DMS79 treated with DMSO at 0.1 percent for 48 hours (cell line): Measurements from ENCODE around the gene NR1D1.

ENCODE experiments used
- DNase-seq: peaks from one replicate; lab custom pipeline; 2025; lab: John Stamatoyannopoulos, UW

NR1D1 gene

DNA sequence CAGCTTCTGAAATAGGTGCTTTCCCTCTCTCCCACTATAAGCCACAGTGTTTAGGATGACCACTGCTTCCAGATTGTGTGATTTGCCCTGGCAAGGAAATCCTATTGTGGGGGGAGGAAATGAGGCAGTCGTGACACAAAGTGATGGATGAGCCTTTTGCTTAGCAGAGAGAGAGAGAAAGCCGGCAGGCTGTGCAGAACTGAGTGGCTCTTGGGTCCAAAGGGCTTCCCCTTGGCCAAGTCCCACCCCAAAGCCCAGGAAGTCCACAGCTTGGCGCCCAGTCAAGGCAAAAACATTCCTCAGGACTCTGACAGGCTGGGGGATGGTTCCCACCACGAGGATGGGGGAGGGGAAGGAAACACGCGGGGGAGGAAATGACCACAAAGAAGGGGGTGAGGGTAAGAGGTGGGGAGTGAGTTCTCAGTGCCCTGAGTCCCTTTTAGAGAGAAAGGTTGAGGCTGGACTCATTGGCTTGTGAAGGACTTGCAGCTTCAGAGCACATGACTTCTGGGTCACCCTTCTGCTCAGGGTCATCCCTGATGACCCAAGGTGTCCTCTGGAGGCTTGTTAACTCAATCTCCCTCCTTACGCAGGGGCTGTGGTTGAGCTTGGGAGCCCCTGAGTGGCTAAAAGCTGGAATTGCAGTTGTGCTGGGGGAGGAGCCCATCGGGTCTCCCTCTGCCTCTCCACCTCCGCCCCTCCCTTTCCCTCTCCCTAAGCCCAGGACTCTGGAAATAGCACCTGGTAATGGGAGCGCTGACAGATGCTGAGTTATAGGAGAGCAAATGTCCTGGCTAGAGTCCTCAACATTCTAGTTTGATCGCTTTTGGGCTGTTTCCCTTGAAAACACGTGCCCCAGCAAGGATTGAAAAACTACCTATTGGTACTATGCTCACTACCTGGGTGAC is 11.1 kb upstream of the NR1D1 start:
- DNase-seq: peak; percentile 83

DNA sequence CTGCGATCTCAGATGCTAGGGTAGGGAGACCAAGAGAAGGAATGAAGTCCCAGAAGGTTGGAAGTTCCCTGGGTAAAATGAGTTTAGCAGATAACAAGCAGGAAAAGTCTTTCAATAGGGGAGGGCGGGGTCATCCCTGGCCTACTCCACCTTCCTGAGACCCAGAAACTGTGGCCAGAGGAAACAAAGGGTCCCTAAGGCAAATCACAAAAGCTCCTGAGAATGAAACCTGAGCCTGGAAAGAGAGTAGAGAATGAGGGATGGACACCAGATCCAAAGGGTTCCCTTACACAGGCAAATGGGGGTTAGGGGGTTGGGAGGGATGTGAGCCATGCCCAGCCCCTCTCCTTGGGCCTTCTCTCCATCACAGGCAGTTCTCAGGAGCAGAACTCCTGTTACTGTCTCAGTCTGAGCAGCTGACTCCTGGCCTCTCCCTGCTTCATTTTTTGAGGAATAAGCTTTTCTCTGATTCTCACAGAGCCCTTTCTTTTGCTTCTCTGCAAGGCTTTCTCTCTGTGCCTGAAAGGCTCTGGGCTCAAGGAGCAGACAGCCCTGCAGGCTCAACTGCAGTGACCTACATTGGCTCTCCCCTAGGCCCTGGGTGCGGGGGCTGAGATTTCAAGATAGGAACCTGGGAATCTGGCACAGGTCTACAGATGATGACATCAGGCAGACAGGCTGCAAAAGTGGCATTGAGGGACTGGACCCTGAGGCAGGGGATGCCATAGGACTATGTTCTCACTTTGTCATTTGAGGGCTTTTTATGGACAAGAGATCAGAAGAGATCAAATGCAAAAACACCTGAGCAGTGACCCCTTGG is 9.8 kb upstream of the NR1D1 start:
- no peak for DNase-seq

DNA sequence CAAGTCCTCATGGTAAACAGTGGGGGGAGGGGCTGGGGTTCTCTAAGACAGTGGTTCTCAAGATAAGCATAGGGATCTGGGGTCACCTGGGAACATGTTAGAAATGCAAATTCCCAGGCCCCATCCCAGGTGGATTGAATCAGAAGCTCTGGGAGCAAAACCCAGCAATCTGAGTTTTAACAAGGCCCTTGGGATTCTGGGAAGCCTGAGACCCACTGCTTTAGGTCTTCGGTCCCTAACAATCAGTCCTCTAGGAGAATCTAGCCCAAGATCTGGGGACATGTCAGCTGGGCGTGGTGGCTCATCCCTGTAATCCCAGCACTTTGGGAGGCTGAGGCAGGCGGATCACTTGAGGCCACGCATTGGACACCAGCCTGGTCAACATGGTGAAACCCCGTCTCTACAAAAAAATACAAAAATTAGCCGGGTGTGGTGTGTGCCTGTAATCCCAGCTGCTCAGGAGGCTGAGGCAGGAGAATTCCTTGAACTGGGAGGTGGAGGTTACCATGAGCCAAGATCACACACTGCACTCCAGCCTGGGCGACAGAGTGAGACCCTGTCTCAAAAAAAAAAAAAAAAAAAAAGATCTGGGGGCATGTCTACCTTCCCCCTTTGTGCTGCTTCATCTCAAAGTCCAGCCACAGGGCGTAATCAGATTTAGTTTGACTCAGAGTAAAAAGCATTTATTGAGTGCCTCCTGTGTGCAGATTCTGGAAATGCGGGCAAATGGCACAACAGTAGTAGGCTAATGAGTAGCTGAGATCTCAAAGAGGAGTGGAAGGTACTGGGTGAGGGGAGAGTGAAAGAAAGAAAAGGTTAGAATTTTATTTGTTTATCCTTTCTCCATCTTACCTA is 8.8 kb upstream of the NR1D1 start:
- no peak for DNase-seq

DNA sequence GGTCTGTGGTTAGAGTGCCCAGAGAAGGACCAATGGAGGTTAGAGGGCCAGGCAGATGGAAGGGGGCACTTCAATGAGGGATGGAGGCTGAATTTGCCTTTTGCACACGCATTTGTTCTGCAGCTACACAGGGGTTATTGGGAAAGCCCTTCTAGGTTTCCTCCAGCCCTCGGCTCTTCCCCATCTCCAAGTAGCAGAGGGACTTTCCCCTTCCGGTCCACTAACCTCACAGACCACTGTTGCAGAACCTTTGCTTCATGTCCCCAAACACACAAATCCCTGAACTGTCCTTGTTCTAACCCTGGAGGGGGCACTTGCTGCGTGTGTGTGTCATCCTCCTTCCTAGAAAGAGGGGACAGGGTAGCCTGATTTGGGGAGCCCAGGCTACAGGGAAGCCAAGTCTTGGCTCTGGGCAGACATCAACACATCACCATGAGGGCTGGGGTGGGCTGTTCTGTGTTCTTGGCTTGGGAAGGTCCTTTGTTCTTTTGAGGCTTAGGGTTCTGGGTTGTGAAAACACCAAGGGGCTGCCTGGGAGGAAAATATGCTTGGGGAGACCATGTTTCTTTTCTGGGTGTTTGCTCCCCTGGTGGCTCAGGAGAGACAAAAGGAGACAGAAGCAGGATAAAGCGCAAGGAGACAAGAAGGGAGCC is 7.3 kb upstream of the NR1D1 start:
- no peak for DNase-seq

DNA sequence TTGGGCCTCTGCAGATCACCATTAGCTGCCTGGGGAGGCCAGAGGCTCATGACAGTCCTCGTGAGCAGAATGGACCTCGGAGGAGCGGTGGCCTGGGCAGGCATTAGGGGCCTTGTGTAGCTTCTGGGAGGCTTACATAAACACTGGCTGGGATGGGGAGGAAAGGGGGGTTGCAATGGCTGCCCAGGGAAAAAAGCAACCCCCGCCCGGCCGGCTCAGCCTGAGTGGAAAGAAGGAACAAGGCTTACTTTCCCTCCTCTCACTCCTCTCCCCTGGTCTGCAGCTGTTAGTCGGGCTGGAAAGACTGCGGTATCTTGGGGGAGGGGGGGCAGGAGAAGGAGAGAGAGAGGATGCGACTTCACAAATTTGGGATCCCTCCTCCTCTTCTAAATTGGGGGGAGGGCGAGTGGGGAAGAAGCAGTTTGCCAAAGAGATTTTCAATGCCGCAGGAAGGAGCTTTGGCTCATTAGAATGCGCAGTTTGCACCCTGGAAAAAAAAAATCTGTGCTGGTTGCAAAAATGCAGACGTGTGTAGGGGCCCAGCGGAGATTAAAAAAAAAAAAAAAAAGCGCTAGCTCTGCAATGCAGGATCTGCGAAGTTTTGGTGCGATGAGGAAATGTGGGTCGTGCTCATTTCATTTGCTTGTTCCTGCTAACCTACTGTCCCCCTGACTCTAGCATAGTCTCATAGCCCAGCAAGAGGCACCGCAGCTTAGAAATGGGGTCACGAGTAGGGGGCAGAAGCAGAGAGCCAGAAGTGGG is 6.6 kb upstream of the NR1D1 start:
- DNase-seq: no peak

DNA sequence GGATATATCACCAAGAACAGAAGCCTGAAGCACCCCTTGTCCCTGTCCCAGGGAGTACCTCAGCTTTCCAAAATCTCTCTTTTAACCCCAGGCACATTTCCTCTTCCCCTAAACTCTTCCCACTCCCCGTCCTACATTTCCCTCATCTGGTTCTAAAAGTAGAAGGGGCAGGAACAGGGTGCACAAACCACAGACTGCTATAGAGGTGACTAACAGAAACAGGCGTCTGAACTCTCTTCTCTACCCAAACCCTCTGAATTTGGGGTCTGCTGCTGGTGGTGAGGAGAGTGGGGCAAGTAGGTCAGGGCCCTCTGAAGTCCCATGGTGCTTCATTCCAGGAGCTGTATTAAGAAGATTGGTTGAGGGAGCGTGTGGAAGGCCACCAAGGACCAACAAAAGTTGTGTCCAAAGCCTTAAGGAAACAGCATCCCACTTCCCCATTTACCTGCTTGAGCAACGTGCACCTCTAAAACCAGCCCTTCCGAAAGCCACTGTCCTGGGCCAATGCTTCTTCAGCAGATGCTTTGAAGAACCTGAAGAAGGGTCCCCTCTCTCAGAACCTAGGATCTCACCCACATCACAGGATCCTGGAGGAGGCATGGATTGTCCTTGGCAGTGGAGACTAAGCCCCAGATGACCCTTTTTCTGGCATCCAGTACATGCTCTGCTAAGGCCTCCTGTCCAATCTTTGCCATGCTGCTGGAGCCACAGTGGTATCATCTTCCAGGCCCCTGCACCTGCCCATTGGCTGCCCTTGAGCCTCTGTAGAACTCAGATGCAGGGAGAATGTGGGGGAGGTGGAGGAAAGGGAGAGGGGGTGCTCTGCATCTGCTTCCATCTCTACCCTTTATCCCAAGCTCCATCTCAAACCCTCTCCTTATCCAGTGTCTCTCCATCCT is 5.7 kb upstream of the NR1D1 start:
- DNase-seq: no peak

DNA sequence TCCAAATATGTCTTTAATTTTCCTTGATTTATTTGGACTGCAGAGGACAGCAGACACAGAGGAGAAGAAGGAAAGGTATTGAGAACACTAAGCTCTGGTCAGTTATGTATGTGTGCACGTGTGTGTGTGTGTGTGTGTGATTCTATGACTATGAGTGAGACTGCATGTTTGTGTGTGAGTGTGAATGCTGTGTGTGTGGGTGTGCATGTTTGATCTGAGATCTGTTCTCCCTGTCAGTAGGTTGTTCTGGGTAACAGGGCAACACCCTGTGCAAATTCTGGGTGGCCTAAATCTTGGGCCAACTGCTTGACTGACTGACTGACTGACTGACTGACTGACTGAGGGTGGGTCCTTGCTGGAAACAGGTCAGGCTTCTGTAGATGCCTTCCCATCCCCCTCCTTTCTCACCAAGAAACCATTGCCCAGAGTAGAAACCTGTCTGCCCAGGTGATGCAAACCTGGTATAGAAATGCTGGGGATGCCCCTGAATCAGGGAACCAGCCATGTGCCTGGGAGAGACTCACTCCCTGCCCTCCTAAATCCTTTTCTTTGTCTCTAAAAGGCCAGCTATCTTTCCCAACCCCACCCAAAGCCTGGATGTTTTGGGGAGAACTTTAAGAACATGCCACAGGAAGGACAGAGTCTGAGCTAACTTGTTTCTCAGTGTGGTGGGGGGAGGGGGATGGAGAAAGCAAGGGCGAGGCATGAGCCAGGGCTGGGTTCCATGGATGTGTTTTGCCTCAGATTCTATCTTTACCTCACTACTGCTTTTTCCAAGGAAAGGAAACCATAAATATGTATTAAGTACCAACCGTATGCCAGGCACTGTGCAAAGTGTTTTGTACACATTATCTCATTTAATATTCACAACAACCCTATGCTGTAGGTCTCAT is 4.5 kb upstream of the NR1D1 start:
- no peak for DNase-seq

DNA sequence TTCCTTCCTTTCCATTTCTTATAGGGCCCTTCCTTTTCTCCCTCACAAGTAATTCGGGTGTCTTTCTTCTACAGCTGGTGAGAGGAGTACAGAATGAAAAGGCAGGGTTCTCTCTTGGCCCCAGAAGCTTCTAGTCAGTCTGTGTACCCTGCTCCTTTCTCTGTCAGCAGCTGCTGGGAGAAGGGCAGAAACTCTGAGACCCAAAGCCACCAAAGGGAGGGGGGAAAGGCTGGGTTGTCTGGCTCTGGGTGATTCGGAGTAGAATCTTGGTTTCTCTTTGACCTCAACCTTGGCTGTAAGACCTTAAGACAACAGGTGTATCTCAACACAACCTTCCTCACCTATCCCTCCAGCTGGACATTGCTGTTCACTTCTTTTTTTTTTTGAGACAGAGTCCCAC is 3.3 kb upstream of the NR1D1 start:
- no peak for DNase-seq

DNA sequence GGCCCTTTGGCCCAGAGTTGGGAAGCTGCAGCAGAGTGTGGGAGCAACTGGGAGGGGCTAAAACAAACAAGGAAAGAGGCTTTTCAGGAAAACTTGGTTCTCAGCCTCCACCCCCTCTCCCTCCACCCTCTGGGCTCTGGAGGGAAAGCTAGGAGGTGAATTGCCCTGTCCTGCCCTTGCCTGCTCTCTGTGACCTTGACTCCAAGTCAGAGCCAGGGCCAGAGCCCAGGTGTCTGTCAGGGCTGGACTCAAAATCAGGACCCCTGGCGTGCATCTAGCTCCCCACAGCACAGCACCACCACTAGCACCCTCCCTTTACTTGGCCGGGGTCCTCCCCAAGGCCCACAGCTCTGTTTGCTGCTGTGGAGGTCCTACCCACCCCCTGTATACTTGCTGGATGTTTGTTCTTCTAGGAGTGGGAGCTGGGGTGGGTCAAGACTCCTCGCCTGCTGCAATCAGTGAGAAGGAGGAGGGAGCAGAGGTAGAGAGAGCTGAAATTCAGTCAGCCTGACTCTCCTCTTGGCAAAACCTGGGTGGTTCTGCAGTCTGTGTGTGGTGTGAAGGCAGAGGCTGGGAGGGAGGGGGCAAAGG is 2.8 kb upstream of the NR1D1 start:
- no peak for DNase-seq

DNA sequence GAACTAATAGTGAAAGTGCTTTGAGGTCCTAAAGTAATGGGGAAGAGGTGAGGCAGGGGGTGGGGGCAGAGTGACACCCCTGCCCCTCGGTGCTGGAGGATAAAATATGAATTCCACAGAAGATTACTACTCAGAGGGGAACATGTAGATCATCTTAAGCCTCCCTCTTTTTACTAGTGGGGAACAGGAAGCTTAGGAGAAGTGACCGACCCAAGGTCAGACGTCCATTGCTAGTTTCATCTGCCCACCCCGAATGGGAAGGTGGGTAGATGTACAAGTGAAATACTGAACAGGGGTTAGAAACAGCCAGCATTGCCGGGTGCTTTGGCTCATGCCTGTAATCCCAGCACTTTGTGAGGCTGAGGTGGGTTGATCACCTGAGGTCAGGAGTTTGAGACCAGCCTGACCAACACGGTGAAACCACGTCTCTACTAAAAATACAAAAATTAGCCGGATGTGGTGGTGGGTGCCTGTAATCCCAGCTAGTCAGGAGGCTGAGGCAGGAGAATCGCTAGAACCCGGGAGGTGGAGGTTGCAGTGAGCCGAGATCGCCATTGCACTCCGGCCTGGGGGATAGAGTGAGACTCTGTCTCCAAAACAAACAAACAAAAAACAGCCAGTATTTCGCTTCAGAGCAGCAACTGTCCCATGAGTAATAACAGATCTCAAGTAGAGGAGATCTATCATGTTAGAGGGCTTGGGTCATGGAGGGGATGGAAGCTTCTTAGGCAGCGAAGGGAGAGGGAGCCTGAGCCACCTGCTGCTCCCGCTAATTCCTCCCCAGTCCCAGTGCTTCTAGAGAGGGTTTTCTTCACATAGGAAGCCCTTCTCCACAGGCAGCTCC is 1.2 kb upstream of the NR1D1 start:
- DNase-seq: no peak

DNA sequence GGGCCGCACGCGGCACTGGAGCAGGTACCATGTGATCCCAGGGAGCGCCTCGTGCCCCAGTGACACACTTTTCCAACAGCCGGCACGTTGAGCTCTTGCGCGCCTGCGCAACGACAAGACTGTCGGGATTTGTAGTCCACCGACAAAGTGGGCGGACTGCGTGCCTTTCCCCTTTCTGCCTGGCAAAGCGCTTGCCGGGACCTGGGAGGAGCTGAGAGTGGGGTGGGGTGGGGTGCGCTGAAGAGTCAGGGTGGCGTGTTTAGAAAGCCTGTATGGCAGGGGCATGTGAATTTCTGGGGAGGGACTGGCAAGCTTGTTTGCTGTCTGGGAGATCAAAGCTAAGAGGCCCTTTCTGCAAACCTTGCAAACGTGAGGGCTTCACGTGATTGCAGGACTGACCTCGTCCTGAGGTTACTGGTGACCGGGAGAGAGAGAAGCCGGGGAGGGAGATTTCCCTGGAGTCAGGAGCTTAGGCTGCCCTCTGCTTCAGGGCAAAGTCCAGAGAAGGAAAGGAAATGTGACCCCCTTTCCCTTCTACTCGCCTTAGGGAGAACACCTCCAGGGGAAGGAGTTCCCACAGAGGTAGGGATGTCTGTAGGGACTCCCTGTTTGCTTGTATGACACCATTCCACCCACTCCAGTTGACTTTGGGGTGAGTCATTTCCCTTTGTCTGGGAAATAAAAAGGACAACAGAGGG is 429 bp upstream of the NR1D1 start:
- DNase-seq: peak; percentile 90

DNA sequence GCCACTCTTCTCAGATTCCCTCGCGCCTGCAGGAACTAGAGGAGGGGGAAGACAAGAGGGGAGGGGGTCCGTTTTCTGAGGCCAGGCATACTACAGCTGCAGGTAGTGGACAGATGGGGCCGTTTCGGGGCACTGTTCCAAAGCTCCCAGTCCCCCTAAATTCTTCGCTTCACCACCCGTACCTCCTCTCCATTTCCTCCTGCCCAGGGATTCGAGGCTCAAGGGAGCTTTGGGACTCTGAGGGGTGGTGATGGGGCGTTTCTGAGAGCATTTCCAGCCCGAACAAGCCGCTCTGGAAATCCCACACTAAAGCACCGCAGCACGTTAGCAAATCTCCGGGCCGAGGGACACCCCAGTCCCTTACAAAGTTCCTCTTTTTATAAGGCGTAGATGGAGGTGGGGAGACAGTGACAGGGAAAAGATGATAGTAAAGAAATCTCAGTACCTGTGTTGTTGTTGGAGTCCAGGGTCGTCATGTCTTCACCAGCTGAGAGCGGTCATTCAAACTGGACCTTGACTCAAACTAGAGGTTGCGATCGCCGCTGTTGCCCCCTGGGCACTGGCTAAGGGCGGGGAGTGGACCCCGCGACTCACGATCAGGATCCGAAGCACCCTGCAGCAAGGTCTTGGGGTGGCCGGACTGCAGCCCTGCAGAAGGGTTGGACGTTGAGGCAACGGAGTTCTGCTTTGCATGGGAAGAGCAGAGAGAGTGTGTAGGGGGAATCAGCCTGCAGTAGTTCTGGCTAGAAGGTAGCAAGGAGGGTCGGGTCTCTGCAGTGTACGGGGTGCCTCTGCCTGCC is 570 bp downstream of the NR1D1 start:
- no peak for DNase-seq

DNA sequence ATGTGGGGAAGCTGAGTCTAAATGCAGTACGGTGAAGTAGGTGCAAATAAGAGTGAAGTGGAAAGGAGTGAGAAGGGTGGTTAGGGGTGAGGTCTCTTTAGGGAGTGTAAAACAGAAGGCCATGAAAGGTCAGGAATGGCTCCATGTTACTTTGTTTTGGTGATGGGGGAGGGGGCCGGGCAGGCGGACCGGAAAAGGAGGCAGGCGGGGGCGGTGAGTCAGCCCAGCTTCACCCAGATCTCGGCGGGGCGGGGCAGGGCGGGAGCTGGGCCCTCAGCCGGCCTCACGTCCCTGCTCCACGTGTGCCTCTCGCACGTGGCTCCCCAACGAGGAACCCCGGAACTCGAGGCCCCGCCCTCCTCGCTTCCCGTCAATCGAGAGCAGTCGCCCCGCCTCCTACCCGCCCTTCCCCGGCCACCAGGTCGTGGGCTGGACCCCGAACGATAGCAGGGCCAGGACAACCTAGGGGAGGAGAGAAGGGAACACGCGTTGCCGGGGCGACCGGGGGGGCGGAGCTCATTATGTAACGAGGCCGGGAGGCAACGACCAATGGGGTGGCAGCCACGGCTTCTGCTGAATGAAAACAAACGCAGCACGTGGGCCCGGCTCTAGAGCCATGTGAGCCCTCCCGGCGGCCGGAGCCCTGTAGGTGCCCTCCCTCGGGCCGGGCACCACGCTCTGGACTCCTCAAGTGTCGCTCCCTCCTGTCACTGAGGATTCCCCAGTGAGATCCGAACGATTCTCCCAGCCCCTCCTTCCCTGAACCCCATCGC is 1.4 kb downstream of the NR1D1 start:
- DNase-seq: peak; percentile 90

DNA sequence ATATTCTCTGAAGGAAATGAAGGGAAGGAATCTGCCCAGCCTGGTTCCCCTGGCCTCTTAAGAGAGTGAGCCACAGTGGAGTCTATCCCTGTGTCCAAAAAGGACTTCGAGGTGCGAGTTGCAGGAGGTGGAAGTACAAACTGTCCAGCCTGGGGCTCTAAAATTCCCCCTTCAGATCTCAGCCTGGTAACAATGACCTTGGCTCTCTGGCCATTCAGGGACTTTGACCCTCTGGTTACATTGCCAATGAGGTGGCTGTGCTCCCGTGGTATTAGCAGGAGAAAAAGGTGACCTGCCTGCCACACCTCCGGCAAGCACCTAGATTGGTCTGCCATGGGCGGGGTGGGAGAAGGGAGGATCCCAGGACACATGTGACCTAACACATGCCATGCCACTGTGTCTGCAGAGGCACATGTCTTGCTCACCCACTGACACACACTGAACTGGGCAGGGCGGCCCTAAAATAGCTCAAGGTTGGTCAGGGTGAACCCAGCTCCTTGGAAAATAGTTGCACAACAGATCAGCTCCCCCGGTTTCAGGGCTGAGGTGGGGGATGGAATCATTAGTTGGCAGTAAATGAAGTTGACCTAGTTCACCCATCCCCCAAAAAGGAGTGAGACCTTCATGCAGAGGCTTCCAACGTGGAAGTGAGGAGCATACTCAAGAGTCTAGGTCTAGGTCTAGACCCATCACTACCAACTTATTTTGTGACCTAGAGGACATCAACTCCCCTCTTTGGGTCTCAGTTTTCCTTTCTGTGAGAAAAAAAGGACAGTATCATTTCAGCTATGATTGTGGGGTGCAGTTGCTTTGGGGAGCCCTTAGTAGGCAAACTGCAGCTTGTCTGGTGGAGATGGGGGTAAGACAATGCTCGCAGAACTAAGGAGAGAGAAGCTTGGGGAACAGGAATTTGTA is 2.2 kb downstream of the NR1D1 start:
- DNase-seq: no peak
